CD4-positive, alpha-beta T cell (primary cell): ENCODE data around the gene APOM. TPM values are rescaled to one million over a fixed set of nuclear protein-coding genes. Genes with fewer than 3 reads are reported as not detected.
A peak's percentile ranks its signal among the peaks of the same experiment; 100 is the strongest.

Experiments
- ATAC-seq: fragments of 200-7000 bp; cut with Tn5 transposase; one replicate; pipeline ENCODE4 v1.10.0; 2022; ENCODE audit warnings: mild to moderate bottlenecking; ENCODE audit not compliant: poor library complexity
- CTCF ChIA-PET: fragments of 350-600 bp; sonication (Branson Sonifier 250); formaldehyde crosslinking; loops from one replicate; lab custom pipeline; 2021; ENCODE audit warnings: antibody characterized with exemption, inconsistent platforms; lab: Charles Lee
- POLR2A ChIA-PET: fragments of 350-600 bp; sonication (Branson Sonifier 250); formaldehyde crosslinking; loops from one replicate; lab custom pipeline; 2021; ENCODE audit warnings: antibody characterized with exemption, inconsistent platforms; lab: Charles Lee
- DNase-seq, 14 experiments: peaks; one replicate each; pipeline ENCODE4 v3.0.0-alpha.2; 2013 to 2020; ENCODE audit warnings: mixed read lengths in 2 of 14
- H3K27ac ChIP-seq, 2 donors: one replicate each; pipeline versions ENCODE4 v1.5.1 to v1.7.0; 2013; ENCODE audit warnings: low read length in 2 of 2, low read depth in 1 of 2, mild to moderate bottlenecking in 1 of 2
- H3K27me3 ChIP-seq, 2 experiments: 1 replicate in 1 of 2; 2 replicates in 1 of 2; pipeline versions ENCODE4 v1.6.1 to v1.7.0; 2013; ENCODE audit warnings: low read length in 2 of 2, control low read depth in 1 of 2, mild to moderate bottlenecking in 1 of 2, moderate library complexity in 1 of 2; ENCODE audit not compliant: insufficient read depth in 2 of 2, control insufficient read depth in 1 of 2
- H3K36me3 ChIP-seq: one replicate; pipeline ENCODE4 v1.6.1; 2013; ENCODE audit warnings: low read length, control low read depth; ENCODE audit not compliant: insufficient read depth
- H3K4me1 ChIP-seq: one replicate; pipeline ENCODE4 v1.6.1; 2013; ENCODE audit warnings: low read length, control low read depth; ENCODE audit not compliant: insufficient read depth
- H3K4me3 ChIP-seq: one replicate; pipeline ENCODE4 v1.5.1; 2013; ENCODE audit warnings: mild to moderate bottlenecking, low read length, moderate library complexity
- H3K9me3 ChIP-seq, 2 experiments: 1 replicate in 1 of 2; 2 replicates in 1 of 2; pipeline versions ENCODE4 v1.6.1 to v1.7.0; 2013; ENCODE audit warnings: low read length in 2 of 2, mild to moderate bottlenecking in 2 of 2, control low read depth in 1 of 2, moderate library complexity in 1 of 2; ENCODE audit not compliant: control insufficient read depth in 1 of 2, insufficient read depth in 1 of 2
- H3K27ac Mint-ChIP-seq: one replicate; pipeline ENCODE4 v1.8.0; 2020; ENCODE audit warnings: mixed read lengths
- H3K27me3 Mint-ChIP-seq: one replicate; pipeline ENCODE4 v1.8.0; 2021; ENCODE audit warnings: mixed read lengths
- H3K36me3 Mint-ChIP-seq: one replicate; pipeline ENCODE4 v1.8.0; 2021; ENCODE audit warnings: low read depth, mixed read lengths
- H3K4me1 Mint-ChIP-seq: one replicate; pipeline ENCODE4 v1.8.0; 2021; ENCODE audit warnings: low read depth, mixed read lengths
- H3K4me3 Mint-ChIP-seq: one replicate; pipeline ENCODE4 v1.8.0; 2020; ENCODE audit warnings: mild to moderate bottlenecking, mixed read lengths
- H3K9me3 Mint-ChIP-seq: one replicate; pipeline ENCODE4 v1.8.0; 2020; ENCODE audit warnings: mixed read lengths
- intact Hi-C, 2 experiments: fragments of 100-400 bp; cut with DNase I in 1 of 2; cut with micrococcal nuclease in 1 of 2; formaldehyde crosslinking; loops; one replicate each; pipeline versions ENCODE4 v1.15.1 to v1.9.0; 2023 to 2025; cut with DNase I, micrococcal nuclease
- total RNA-seq, 174 experiments: library from RNA in 2 of 174; stranded (reverse) in 2 of 174; gene quantifications; one replicate each; pipeline ENCODE4 v1.2.3 and lab custom pipeline; 2021 to 2026
- TF ChIP-seq, protein P1 (sequence below): fragments of 200-600 bp; IDR thresholded peaks from one replicate; pipeline ENCODE4 v1.8.0; 2022; ENCODE audit warnings: antibody characterized with exemption, mild to moderate bottlenecking

The APOM gene
- total RNA-seq, 2 experiments from 2014 or later: 4.2 to 4.6 TPM

DNA sequence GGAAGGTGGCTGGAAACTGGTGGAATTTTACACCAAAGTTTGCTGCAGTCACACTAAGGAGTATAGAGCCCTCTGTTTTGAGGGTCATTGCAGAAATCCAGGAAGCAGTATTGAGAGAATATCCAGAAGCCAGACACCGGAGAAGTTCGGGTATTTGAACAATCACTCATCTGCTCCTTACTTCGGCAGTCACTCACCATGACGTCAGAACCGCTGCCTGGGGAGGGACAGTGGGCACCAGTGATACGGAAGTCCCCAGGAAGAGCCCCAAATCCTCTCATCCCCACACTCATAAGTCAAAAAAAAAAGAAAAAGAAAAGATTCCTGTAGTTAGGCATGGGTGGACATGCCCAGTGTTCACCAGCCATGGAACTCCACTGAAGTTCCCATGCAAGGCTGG, 21.2 kb downstream of the APOM start:
- Histone ChIP-seq H3K27ac (no peak overlapping the region), H3K4me1 (peaks cover 19% of the 10 kb centered on the region), H3K36me3 (peaks cover 14% of the 10 kb centered on the region), H3K4me3 (no peak overlapping the region), H3K27me3 (no peaks in the 10 kb centered on the region), H3K9me3 (no peaks in the 10 kb centered on the region)
- H3K27me3 Mint-ChIP-seq: no peaks in the 10 kb centered on the region
- peaks cover 32% of the 10 kb centered on the region for H3K36me3 Mint-ChIP-seq
- H3K4me1 Mint-ChIP-seq: peaks cover 19% of the 10 kb centered on the region
- DNase-seq (no peak), ATAC-seq (no peak)
- no peaks in the 10 kb centered on the region for H3K9me3 Mint-ChIP-seq
- TF ChIP-seq, protein P1, sequence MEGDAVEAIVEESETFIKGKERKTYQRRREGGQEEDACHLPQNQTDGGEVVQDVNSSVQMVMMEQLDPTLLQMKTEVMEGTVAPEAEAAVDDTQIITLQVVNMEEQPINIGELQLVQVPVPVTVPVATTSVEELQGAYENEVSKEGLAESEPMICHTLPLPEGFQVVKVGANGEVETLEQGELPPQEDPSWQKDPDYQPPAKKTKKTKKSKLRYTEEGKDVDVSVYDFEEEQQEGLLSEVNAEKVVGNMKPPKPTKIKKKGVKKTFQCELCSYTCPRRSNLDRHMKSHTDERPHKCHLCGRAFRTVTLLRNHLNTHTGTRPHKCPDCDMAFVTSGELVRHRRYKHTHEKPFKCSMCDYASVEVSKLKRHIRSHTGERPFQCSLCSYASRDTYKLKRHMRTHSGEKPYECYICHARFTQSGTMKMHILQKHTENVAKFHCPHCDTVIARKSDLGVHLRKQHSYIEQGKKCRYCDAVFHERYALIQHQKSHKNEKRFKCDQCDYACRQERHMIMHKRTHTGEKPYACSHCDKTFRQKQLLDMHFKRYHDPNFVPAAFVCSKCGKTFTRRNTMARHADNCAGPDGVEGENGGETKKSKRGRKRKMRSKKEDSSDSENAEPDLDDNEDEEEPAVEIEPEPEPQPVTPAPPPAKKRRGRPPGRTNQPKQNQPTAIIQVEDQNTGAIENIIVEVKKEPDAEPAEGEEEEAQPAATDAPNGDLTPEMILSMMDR: no peak
- intact Hi-C loops: no loop called here
- POLR2A ChIA-PET: no interaction called here
- no peak overlapping the region for H3K4me3 Mint-ChIP-seq
- CTCF ChIA-PET: no interaction called here
- H3K27ac Mint-ChIP-seq: no peak overlapping the region

DNA sequence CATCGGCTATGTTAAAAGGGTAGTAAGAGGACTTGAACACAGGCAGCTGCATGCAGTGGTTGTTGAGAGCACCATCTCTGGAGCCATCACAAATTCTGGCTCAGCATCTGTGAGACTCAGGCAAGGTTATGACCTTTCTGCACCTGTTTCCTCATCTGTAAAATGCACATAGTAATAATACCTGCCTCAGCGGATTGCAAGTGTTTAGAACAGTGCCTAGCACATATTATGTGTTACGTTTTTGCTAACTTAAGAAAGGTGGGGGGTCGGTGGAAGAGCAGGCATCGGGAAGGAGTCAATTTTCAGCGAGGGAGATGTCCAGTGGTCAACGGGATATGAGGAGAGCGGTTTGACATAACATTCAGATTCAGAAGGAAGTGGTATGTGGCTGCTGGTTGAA, 22.3 kb downstream of the APOM start:
- Histone ChIP-seq H3K4me3 (no peak overlapping the region), H3K27ac (no peak overlapping the region), H3K4me1 (peaks cover 21% of the 10 kb centered on the region), H3K36me3 (peaks cover 4% of the 10 kb centered on the region), H3K9me3 (no peaks in the 10 kb centered on the region), H3K27me3 (no peaks in the 10 kb centered on the region)
- no peaks in the 10 kb centered on the region for H3K27me3 Mint-ChIP-seq
- POLR2A ChIA-PET: interaction anchor here (1.7 kb wide), 1 partner anchor 13 kb away, joined by 5 read pairs; the partner anchor contains the start of gene GPANK1
- ATAC-seq (no peak), DNase-seq (no peak)
- intact Hi-C loops: no loop called here
- peaks cover 22% of the 10 kb centered on the region for H3K36me3 Mint-ChIP-seq
- H3K4me3 Mint-ChIP-seq: peak overlapping the region; percentile 49
- TF ChIP-seq, protein P1: no peak
- H3K27ac Mint-ChIP-seq: no peak overlapping the region
- H3K9me3 Mint-ChIP-seq: no peaks in the 10 kb centered on the region
- CTCF ChIA-PET: interaction anchor here (0.8 kb wide), 1 partner anchor 92 kb away, joined by 3 read pairs; no protein-coding TSS in a partner anchor
- H3K4me1 Mint-ChIP-seq: peaks cover 19% of the 10 kb centered on the region

DNA sequence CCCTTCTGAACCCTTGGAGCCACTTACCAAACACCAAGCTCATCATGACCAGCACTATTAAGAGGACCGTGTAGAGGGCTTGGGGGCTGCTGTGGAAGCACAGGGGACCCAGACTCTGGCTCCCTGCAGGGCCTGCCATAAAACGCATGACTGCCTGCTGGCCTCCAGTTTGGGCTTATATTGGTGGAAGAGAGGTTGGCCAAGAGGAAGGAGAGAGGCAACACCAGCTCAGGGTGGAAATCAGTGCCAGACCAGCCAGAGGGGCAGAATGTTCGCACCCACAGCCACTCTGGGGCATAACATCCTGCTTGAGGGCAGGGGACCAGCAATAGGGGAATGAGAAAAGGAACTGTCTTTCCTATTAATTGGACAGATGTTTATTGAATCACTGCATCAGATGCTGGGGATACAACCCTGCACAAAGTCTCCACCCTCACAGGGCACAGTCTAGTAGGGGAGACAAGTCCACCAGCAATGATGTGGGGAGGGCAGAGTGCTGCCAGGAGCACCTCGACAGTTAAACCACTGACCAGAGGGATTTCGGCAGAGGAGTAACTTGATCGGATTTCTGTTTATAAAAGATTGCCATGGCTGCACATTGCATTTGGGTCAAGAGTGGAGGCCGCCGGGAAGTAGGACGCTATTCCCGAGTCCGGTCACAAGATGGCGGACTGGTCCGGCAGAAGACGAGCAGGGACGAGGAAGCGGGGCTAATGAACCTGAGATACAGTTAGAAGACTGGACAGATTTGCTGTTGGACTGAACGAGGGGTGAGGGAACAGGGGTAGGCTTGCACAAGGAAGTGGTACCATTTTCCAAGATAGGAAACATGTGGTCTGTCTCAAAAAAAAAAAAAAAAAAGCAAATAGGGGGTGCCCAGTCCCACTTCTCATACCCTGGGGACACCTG, 24.8 kb downstream of the APOM start, which contains the start of gene LY6G5C:
Gene LY6G5C, minus strand, starts transcription at position 842 of the 909 bp plus-strand sequence. Its CDS starts 694 bp downstream, at position 148.
- peak; percentile 63 for ATAC-seq
- Histone ChIP-seq H3K27me3 (no peaks in the 10 kb centered on the region), H3K27ac (peak within 1 kb of the TSS in 1 of 2 donors; percentile 44), H3K4me3 (peak within 1 kb of the TSS; percentile 79), H3K36me3 (no peaks in the 10 kb centered on the region), H3K4me1 (peaks cover 21% of the 10 kb centered on the region), H3K9me3 (no peaks in the 10 kb centered on the region)
- Mint-ChIP-seq H3K4me3 (peak within 1 kb of the TSS; percentile 87), H3K9me3 (no peaks in the 10 kb centered on the region), H3K27ac (peak within 1 kb of the TSS; percentile 35), H3K36me3 (peaks cover 7% of the 10 kb centered on the region), H3K4me1 (peaks cover 19% of the 10 kb centered on the region), H3K27me3 (no peaks in the 10 kb centered on the region)
- POLR2A ChIA-PET: interaction anchor here (0.6 to 1.9 kb wide), 8 partner anchors 14 to 515 kb away, joined by 3 to 12 read pairs (median 4); partner anchors contain the start of genes ABHD16A, EHMT2, GPANK1 and HSPA1B
- TF ChIP-seq, protein P1: peak; percentile 71
- intact Hi-C loops: loop anchor here (1.0 to 5.0 kb wide), 5 partner anchors 48 to 272 kb away; partner anchors contain the start of gene DDAH2 (in 1 of the 2)
- peak in 13 of 14 experiments; percentile 45 to 83 (median 61) for DNase-seq
- CTCF ChIA-PET: interaction anchor here (0.7 to 1.4 kb wide), 6 partner anchors 14 to 149 kb away, joined by 3 to 10 read pairs (median 4); partner anchors contain the start of gene ABHD16A
